ENCODE results near the gene SRP72. TPM values are rescaled to one million over a fixed set of nuclear protein-coding genes. Genes with fewer than 3 reads are reported as not detected.

The SRP72 gene
- total RNA-seq, 1 experiment from 2014 or later: 138 TPM

DNA sequence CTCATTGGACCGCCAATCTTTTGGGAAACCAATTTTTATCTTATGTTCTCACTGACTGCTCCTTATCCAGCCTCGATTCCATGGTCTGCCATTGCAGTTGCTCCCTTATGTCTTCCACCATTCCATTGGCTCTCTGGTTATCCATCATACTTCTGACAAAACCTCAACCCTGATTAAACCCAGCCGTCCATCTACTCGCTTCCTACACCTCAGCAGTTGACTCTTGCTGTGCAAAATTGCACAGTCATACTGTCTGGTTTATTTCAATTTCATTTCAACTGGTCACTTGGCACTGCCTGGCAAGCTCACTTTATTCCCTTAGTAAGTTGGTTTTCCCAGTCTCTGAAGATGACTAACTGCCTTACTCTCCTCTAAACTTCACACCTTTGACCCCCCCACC lies 64.4 kb downstream of the SRP72 start:
- POLR2A ChIA-PET: no interaction called here
- peaks cover 34% of the 10 kb centered on the region for H3K27me3 Mint-ChIP-seq (ENCODE audit: low read depth)
- no peak for DNase-seq (ENCODE audit: low spot score)

DNA sequence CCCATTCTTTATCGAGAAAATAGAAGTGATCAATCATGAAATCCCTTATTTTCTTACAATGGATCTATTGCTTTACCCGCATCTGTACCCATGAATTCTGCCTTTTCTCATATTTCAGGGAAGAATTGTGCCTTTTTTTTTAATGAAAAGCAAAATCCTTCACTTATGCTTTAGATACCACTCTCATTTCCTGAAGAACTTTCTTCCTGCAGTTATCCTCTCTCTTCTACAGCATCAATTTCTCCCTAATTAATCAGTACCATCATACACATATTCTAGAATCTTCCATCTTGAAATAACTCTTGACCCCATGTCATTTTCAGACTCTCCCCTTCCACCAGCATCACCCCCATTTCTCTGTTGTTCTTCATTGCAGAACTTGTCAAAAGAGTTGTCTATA lies 64.8 kb downstream of the SRP72 start:
- CTCF ChIA-PET: no interaction called here
- Mint-ChIP-seq H3K4me1 (no peaks in the 10 kb centered on the region), H3K27me3 (ENCODE audit: low read depth) (peaks cover 30% of the 10 kb centered on the region), H3K36me3 (no peaks in the 10 kb centered on the region), H3K27ac (no peak overlapping the region), H3K4me3 (no peak overlapping the region), H3K9me3 (no peaks in the 10 kb centered on the region)
- ATAC-seq (no peak), DNase-seq (ENCODE audit: low spot score) (no peak)
- TF ChIP-seq ZNF121 (CRISPR knock-in tag; IDR thresholded peaks at IDR 0.05) (no peak), CREM (CRISPR knock-in tag; IDR thresholded peaks at IDR 0.05) (no peak), OVOL2 (CRISPR knock-in tag; IDR thresholded peaks at IDR 0.05; ENCODE audit: borderline replicate concordance) (no peak), MXD4 (CRISPR knock-in tag; IDR thresholded peaks at IDR 0.05; ENCODE audit: borderline replicate concordance) (no peak), KAT7 (CRISPR knock-in tag; IDR thresholded peaks at IDR 0.05; ENCODE audit: borderline replicate concordance) (no peak), RORB (CRISPR knock-in tag; IDR thresholded peaks at IDR 0.05) (no peak), ZNF138 (CRISPR knock-in tag; conservative IDR thresholded peaks at IDR 0.05) (no peak), ZNF263 (CRISPR knock-in tag; IDR thresholded peaks at IDR 0.05; ENCODE audit: low read depth) (no peak)
- TF ChIP-seq, protein P1, sequence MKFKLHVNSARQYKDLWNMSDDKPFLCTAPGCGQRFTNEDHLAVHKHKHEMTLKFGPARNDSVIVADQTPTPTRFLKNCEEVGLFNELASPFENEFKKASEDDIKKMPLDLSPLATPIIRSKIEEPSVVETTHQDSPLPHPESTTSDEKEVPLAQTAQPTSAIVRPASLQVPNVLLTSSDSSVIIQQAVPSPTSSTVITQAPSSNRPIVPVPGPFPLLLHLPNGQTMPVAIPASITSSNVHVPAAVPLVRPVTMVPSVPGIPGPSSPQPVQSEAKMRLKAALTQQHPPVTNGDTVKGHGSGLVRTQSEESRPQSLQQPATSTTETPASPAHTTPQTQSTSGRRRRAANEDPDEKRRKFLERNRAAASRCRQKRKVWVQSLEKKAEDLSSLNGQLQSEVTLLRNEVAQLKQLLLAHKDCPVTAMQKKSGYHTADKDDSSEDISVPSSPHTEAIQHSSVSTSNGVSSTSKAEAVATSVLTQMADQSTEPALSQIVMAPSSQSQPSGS (CRISPR knock-in tag; IDR thresholded peaks at IDR 0.05; ENCODE audit: borderline replicate concordance, low read depth): no peak
- TF ChIP-seq, protein P2, sequence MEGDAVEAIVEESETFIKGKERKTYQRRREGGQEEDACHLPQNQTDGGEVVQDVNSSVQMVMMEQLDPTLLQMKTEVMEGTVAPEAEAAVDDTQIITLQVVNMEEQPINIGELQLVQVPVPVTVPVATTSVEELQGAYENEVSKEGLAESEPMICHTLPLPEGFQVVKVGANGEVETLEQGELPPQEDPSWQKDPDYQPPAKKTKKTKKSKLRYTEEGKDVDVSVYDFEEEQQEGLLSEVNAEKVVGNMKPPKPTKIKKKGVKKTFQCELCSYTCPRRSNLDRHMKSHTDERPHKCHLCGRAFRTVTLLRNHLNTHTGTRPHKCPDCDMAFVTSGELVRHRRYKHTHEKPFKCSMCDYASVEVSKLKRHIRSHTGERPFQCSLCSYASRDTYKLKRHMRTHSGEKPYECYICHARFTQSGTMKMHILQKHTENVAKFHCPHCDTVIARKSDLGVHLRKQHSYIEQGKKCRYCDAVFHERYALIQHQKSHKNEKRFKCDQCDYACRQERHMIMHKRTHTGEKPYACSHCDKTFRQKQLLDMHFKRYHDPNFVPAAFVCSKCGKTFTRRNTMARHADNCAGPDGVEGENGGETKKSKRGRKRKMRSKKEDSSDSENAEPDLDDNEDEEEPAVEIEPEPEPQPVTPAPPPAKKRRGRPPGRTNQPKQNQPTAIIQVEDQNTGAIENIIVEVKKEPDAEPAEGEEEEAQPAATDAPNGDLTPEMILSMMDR (IDR thresholded peaks at IDR 0.05): no peak
- TF ChIP-seq, protein P3, sequence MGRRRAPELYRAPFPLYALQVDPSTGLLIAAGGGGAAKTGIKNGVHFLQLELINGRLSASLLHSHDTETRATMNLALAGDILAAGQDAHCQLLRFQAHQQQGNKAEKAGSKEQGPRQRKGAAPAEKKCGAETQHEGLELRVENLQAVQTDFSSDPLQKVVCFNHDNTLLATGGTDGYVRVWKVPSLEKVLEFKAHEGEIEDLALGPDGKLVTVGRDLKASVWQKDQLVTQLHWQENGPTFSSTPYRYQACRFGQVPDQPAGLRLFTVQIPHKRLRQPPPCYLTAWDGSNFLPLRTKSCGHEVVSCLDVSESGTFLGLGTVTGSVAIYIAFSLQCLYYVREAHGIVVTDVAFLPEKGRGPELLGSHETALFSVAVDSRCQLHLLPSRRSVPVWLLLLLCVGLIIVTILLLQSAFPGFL (CRISPR knock-in tag; IDR thresholded peaks at IDR 0.05; ENCODE audit: borderline replicate concordance): no peak
- TF ChIP-seq, protein P4, sequence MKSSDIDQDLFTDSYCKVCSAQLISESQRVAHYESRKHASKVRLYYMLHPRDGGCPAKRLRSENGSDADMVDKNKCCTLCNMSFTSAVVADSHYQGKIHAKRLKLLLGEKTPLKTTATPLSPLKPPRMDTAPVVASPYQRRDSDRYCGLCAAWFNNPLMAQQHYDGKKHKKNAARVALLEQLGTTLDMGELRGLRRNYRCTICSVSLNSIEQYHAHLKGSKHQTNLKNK (CRISPR knock-in tag; IDR thresholded peaks at IDR 0.05): no peak
- TF ChIP-seq, protein P5, sequence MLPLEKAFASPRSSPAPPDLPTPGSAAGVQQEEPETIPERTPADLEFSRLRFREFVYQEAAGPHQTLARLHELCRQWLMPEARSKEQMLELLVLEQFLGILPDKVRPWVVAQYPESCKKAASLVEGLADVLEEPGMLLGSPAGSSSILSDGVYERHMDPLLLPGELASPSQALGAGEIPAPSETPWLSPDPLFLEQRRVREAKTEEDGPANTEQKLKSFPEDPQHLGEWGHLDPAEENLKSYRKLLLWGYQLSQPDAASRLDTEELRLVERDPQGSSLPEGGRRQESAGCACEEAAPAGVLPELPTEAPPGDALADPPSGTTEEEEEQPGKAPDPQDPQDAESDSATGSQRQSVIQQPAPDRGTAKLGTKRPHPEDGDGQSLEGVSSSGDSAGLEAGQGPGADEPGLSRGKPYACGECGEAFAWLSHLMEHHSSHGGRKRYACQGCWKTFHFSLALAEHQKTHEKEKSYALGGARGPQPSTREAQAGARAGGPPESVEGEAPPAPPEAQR (CRISPR knock-in tag; IDR thresholded peaks at IDR 0.05): no peak
- TF ChIP-seq, protein P6, sequence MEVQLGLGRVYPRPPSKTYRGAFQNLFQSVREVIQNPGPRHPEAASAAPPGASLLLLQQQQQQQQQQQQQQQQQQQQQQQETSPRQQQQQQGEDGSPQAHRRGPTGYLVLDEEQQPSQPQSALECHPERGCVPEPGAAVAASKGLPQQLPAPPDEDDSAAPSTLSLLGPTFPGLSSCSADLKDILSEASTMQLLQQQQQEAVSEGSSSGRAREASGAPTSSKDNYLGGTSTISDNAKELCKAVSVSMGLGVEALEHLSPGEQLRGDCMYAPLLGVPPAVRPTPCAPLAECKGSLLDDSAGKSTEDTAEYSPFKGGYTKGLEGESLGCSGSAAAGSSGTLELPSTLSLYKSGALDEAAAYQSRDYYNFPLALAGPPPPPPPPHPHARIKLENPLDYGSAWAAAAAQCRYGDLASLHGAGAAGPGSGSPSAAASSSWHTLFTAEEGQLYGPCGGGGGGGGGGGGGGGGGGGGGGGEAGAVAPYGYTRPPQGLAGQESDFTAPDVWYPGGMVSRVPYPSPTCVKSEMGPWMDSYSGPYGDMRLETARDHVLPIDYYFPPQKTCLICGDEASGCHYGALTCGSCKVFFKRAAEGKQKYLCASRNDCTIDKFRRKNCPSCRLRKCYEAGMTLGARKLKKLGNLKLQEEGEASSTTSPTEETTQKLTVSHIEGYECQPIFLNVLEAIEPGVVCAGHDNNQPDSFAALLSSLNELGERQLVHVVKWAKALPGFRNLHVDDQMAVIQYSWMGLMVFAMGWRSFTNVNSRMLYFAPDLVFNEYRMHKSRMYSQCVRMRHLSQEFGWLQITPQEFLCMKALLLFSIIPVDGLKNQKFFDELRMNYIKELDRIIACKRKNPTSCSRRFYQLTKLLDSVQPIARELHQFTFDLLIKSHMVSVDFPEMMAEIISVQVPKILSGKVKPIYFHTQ (CRISPR knock-in tag; IDR thresholded peaks at IDR 0.05): no peak
- POLR2A ChIA-PET: no interaction called here

More for the DNA sequence above, 64.4 kb downstream of the SRP72 start:
- H3K4me3 Mint-ChIP-seq: no peak overlapping the region
- no peaks in the 10 kb centered on the region for H3K36me3 Mint-ChIP-seq
- no peak for TF ChIP-seq ZNF121 (CRISPR knock-in tag; IDR thresholded peaks at IDR 0.05)
- TF ChIP-seq NR2C2 (CRISPR knock-in tag; IDR thresholded peaks at IDR 0.05): no peak
- TF ChIP-seq ELF4 (CRISPR knock-in tag; IDR thresholded peaks at IDR 0.05; ENCODE audit: low read depth): no peak
- H3K4me1 Mint-ChIP-seq: no peaks in the 10 kb centered on the region
- no peak for ATAC-seq
- CTCF ChIA-PET: interaction anchor here (1.2 kb wide), 1 partner anchor 8 kb away, joined by 4 read pairs; no protein-coding TSS in a partner anchor
- no peak overlapping the region for H3K27ac Mint-ChIP-seq
- H3K9me3 Mint-ChIP-seq: no peaks in the 10 kb centered on the region

Measured in WTC11 (cell line).